Measurements from ENCODE around the gene GAB2.

GAB2 gene

GRCh38 chr11:78450866-78451265 lies 33.2 kb upstream of the GAB2 start:
- TF ChIP-seq EZH2 (IDR thresholded peaks at IDR 0.05; ENCODE audit: borderline replicate concordance, low read length), result no peak
- TF ChIP-seq CTCF (IDR thresholded peaks at IDR 0.05; ENCODE audit: low read length), result no peak
- no peaks in the 10 kb centered on the region for H3K9me2 ChIP-seq (ENCODE audit: low read depth, low read length)
- H3F3A ChIP-seq (ENCODE audit: insufficient read depth, low read length), result no peaks in the 10 kb centered on the region
- no peak overlapping the region for H3K4me3 ChIP-seq (ENCODE audit: low read depth, low read length, poor library complexity, severe bottlenecking)
- no peak overlapping the region for H3K27ac ChIP-seq (ENCODE audit: low read depth, low read length, poor library complexity, severe bottlenecking)
- no peaks in the 10 kb centered on the region for H3K9me3 ChIP-seq (ENCODE audit: low read length)
- H3K4me1 ChIP-seq (ENCODE audit: insufficient read depth, low read length, severe bottlenecking), result peaks cover 14% of the 10 kb centered on the region
- no peak overlapping the region for H3K4me2 ChIP-seq (ENCODE audit: low read length)
- H3K27me3 ChIP-seq (ENCODE audit: insufficient read depth, low read length), result no peaks in the 10 kb centered on the region
- H3K79me2 ChIP-seq (ENCODE audit: insufficient read depth, low read length), result no peaks in the 10 kb centered on the region
- no peak overlapping the region for H3K9ac ChIP-seq (ENCODE audit: low read length)
- no peaks in the 10 kb centered on the region for H4K20me1 ChIP-seq (ENCODE audit: insufficient read depth, low read length)
- H3K36me3 ChIP-seq (ENCODE audit: insufficient read depth, low read length), result no peaks in the 10 kb centered on the region
- H2AFZ ChIP-seq (ENCODE audit: low read length), result no peak overlapping the region

- Histone ChIP-seq H2AFZ (ENCODE audit: low read length) (no peak overlapping the region), H3K4me2 (ENCODE audit: low read length) (no peak overlapping the region), H3K79me2 (ENCODE audit: insufficient read depth, low read length) (no peaks in the 10 kb centered on the region), H3K27ac (ENCODE audit: low read depth, low read length, poor library complexity, severe bottlenecking) (no peak overlapping the region), H3K9ac (ENCODE audit: low read length) (no peak overlapping the region), H3K9me3 (ENCODE audit: low read length) (no peaks in the 10 kb centered on the region), H3K4me1 (ENCODE audit: insufficient read depth, low read length, severe bottlenecking) (peaks cover 14% of the 10 kb centered on the region), H3K4me3 (ENCODE audit: low read depth, low read length, poor library complexity, severe bottlenecking) (no peak overlapping the region), H3K27me3 (ENCODE audit: insufficient read depth, low read length) (no peaks in the 10 kb centered on the region), H4K20me1 (ENCODE audit: insufficient read depth, low read length) (no peaks in the 10 kb centered on the region), H3K9me2 (ENCODE audit: low read depth, low read length) (no peaks in the 10 kb centered on the region), H3K36me3 (ENCODE audit: insufficient read depth, low read length) (no peaks in the 10 kb centered on the region), H3F3A (ENCODE audit: insufficient read depth, low read length) (no peaks in the 10 kb centered on the region)
- TF ChIP-seq CTCF (IDR thresholded peaks at IDR 0.05; ENCODE audit: low read length), result no peak
- TF ChIP-seq EZH2 (IDR thresholded peaks at IDR 0.05; ENCODE audit: borderline replicate concordance, low read length), result no peak
Measured at GRCh38 chr11:78449866-78450265, 32.2 kb upstream of the GAB2 start.

GRCh38 chr11:78446210-78446609 lies 28.6 kb upstream of the GAB2 start:
- Histone ChIP-seq H3K9me3 (ENCODE audit: low read length) (no peaks in the 10 kb centered on the region), H4K20me1 (ENCODE audit: insufficient read depth, low read length) (no peaks in the 10 kb centered on the region)
- TF ChIP-seq EZH2 (IDR thresholded peaks at IDR 0.05; ENCODE audit: borderline replicate concordance, low read length) (no peak), CTCF (IDR thresholded peaks at IDR 0.05; ENCODE audit: low read length) (no peak)

More at GRCh38 chr11:78446210-78446609, 28.6 kb upstream of the GAB2 start:
- H3K36me3 ChIP-seq (ENCODE audit: insufficient read depth, low read length), result peaks cover 11% of the 10 kb centered on the region
- H3K4me3 ChIP-seq (ENCODE audit: low read depth, low read length, poor library complexity, severe bottlenecking), result no peak overlapping the region
- no peaks in the 10 kb centered on the region for H3K9me2 ChIP-seq (ENCODE audit: low read depth, low read length)
- no peak overlapping the region for H3K27ac ChIP-seq (ENCODE audit: low read depth, low read length, poor library complexity, severe bottlenecking)
- no peaks in the 10 kb centered on the region for H3K79me2 ChIP-seq (ENCODE audit: insufficient read depth, low read length)
- no peaks in the 10 kb centered on the region for H3F3A ChIP-seq (ENCODE audit: insufficient read depth, low read length)
- no peak overlapping the region for H3K4me2 ChIP-seq (ENCODE audit: low read length)
- no peaks in the 10 kb centered on the region for H3K27me3 ChIP-seq (ENCODE audit: insufficient read depth, low read length)
- H3K4me1 ChIP-seq (ENCODE audit: insufficient read depth, low read length, severe bottlenecking), result no peaks in the 10 kb centered on the region
- H3K9ac ChIP-seq (ENCODE audit: low read length), result no peak overlapping the region
- no peak overlapping the region for H2AFZ ChIP-seq (ENCODE audit: low read length)
